HEK293 (cell line): ENCODE results near the gene ADCY10.

Source experiments
- CTCF ChIP-seq: fragments of 450-650 bp; formaldehyde crosslinking; IDR thresholded peaks from 2 replicates; pipeline ENCODE4 v1.5.1; 2016; ENCODE audit warnings: missing biosample characterization, missing genetic modification characterization
- ELK4 ChIP-seq: IDR thresholded peaks from 2 replicates; pipeline ENCODE4 v1.6.1; 2011; ENCODE audit warnings: mild to moderate bottlenecking, low read depth, low read length, borderline replicate concordance
- OVOL3 ChIP-seq: fragments of 450-650 bp; formaldehyde crosslinking; IDR thresholded peaks from 2 replicates; pipeline ENCODE4 v1.5.1; 2016; ENCODE audit warnings: missing biosample characterization, missing genetic modification characterization
- YY1 ChIP-seq: fragments of 450-650 bp; formaldehyde crosslinking; IDR thresholded peaks from 2 replicates; pipeline ENCODE4 v1.5.1; 2018; ENCODE audit warnings: missing biosample characterization, missing genetic modification characterization
- ZNF184 ChIP-seq: fragments of 450-650 bp; IDR thresholded peaks from 2 replicates; pipeline ENCODE4 v1.5.1; 2018; ENCODE audit warnings: missing biosample characterization, mild to moderate bottlenecking, missing genetic modification characterization
- ZNF221 ChIP-seq: fragments of 450-650 bp; formaldehyde crosslinking; IDR thresholded peaks from 2 replicates; pipeline ENCODE4 v1.5.1; 2017; ENCODE audit warnings: missing biosample characterization, missing genetic modification characterization, borderline replicate concordance
- ZNF510 ChIP-seq: fragments of 450-650 bp; formaldehyde crosslinking; IDR thresholded peaks from 2 replicates; pipeline ENCODE4 v1.5.1; 2018; ENCODE audit warnings: mild to moderate bottlenecking, missing genetic modification characterization, missing biosample characterization; ENCODE audit not compliant: insufficient replicate concordance
- ZNF549 ChIP-seq: fragments of 450-650 bp; IDR thresholded peaks from 2 replicates; pipeline ENCODE4 v1.5.1; 2018; ENCODE audit warnings: missing biosample characterization, missing genetic modification characterization, mild to moderate bottlenecking, inconsistent platforms, moderate library complexity
- ZNF555 ChIP-seq: fragments of 450-650 bp; formaldehyde crosslinking; conservative IDR thresholded peaks from 2 replicates; pipeline ENCODE4 v1.5.1; 2017; ENCODE audit warnings: missing biosample characterization, mild to moderate bottlenecking, missing genetic modification characterization, inconsistent platforms
- ZNF639 ChIP-seq: fragments of 450-650 bp; formaldehyde crosslinking; IDR thresholded peaks from 2 replicates; pipeline ENCODE4 v1.5.1; 2016; ENCODE audit warnings: missing biosample characterization, missing genetic modification characterization
- ZSCAN23 ChIP-seq: fragments of 450-650 bp; formaldehyde crosslinking; IDR thresholded peaks from 2 replicates; pipeline ENCODE4 v1.5.1; 2016; ENCODE audit warnings: missing biosample characterization, missing genetic modification characterization
- TF ChIP-seq, protein P1 (sequence below): fragments of 450-650 bp; formaldehyde crosslinking; IDR thresholded peaks from 2 replicates; pipeline ENCODE4 v1.5.1; 2016; ENCODE audit warnings: missing biosample characterization, missing genetic modification characterization

GRCh38 chr1:167933788-167934187 is 19.9 kb upstream of the ADCY10 start:
- TF ChIP-seq ZNF221 (no peak), CTCF (tag by site-specific recombination) (no peak), ZNF639 (no peak), ELK4 (no peak), ZNF549 (tag by site-specific recombination) (no peak), ZNF555 (tag by site-specific recombination) (no peak), ZNF510 (tag by site-specific recombination) (no peak), OVOL3 (tag by site-specific recombination) (no peak), ZSCAN23 (tag by site-specific recombination) (no peak), ZNF184 (no peak), YY1 (tag by site-specific recombination) (no peak)
- TF ChIP-seq, protein P1, sequence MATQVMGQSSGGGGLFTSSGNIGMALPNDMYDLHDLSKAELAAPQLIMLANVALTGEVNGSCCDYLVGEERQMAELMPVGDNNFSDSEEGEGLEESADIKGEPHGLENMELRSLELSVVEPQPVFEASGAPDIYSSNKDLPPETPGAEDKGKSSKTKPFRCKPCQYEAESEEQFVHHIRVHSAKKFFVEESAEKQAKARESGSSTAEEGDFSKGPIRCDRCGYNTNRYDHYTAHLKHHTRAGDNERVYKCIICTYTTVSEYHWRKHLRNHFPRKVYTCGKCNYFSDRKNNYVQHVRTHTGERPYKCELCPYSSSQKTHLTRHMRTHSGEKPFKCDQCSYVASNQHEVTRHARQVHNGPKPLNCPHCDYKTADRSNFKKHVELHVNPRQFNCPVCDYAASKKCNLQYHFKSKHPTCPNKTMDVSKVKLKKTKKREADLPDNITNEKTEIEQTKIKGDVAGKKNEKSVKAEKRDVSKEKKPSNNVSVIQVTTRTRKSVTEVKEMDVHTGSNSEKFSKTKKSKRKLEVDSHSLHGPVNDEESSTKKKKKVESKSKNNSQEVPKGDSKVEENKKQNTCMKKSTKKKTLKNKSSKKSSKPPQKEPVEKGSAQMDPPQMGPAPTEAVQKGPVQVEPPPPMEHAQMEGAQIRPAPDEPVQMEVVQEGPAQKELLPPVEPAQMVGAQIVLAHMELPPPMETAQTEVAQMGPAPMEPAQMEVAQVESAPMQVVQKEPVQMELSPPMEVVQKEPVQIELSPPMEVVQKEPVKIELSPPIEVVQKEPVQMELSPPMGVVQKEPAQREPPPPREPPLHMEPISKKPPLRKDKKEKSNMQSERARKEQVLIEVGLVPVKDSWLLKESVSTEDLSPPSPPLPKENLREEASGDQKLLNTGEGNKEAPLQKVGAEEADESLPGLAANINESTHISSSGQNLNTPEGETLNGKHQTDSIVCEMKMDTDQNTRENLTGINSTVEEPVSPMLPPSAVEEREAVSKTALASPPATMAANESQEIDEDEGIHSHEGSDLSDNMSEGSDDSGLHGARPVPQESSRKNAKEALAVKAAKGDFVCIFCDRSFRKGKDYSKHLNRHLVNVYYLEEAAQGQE (tag by site-specific recombination) = no peak
